VCaP (cell line): Measurements from ENCODE around the gene GPM6B.

ENCODE experiments used
- H3K27ac ChIP-seq: fragments of 450-650 bp; 2 replicates; pipeline ENCODE4 v1.5.1; 2017
- CTCF ChIP-seq: fragments of 450-650 bp; conservative IDR thresholded peaks from 2 replicates; pipeline ENCODE4 v1.5.1; 2017; ENCODE audit warnings: mild to moderate bottlenecking, moderate library complexity

The GPM6B gene

GRCh38 chrX:13797512-13797911 lies 19.4 kb downstream of the GPM6B start:
- TF ChIP-seq CTCF = no peak
- H3K27ac ChIP-seq = no peak overlapping the region

GRCh38 chrX:13794417-13794816 lies 22.5 kb downstream of the GPM6B start:
- no peak overlapping the region for H3K27ac ChIP-seq
- TF ChIP-seq CTCF = no peak

- H3K27ac ChIP-seq = no peak overlapping the region
- no peak for TF ChIP-seq CTCF
Measured at GRCh38 chrX:13793897-13794296, 23.0 kb downstream of the GPM6B start.

GRCh38 chrX:13791559-13791958 lies 25.3 kb downstream of the GPM6B start:
- TF ChIP-seq CTCF = no peak

GRCh38 chrX:13791145-13791544 lies 25.7 kb downstream of the GPM6B start:
- no peak for TF ChIP-seq CTCF
- H3K27ac ChIP-seq = no peak overlapping the region

More at GRCh38 chrX:13791559-13791958, 25.3 kb downstream of the GPM6B start:
- no peak overlapping the region for H3K27ac ChIP-seq

GRCh38 chrX:13790206-13791131 lies 26.4 kb downstream of the GPM6B start:
- no peak overlapping the region for H3K27ac ChIP-seq
- TF ChIP-seq CTCF = no peak

GRCh38 chrX:13786048-13786447 lies 30.8 kb downstream of the GPM6B start:
- TF ChIP-seq CTCF = no peak
- no peak overlapping the region for H3K27ac ChIP-seq
